ENCODE results near the gene RIOK1.

The RIOK1 gene

DNA sequence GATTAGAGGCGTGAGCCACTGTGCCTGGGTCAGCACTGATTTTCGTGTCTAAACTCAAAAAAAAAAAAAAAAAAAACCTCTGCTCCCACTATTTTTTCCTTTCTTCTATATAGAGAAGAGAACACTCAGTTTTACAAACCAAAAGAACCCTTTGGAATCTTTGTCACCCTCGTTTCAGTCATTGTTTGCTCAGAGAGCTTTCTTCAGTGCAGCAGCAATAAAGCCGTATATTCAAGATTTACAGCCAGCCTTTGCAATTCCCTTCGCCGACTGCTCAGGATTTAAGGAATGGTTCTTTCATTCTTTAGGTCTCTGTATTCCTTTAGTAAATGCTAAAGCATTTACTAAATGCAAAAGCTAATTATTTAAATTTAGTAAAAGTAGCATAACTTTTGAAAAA lies 20.1 kb downstream of the RIOK1 start:
- no peak for DNase-seq (ENCODE audit: low spot score)

- no peak for DNase-seq (ENCODE audit: low spot score)
Observed at GRCh38 chr6:7410851-7411250, 21.2 kb downstream of the RIOK1 start.

GRCh38 chr6:7411328-7411727 lies 21.7 kb downstream of the RIOK1 start:
- no peak for DNase-seq (ENCODE audit: low spot score)

GRCh38 chr6:7413151-7413823 lies 23.7 kb downstream of the RIOK1 start:
- DNase-seq (ENCODE audit: low spot score) = no peak

DNA sequence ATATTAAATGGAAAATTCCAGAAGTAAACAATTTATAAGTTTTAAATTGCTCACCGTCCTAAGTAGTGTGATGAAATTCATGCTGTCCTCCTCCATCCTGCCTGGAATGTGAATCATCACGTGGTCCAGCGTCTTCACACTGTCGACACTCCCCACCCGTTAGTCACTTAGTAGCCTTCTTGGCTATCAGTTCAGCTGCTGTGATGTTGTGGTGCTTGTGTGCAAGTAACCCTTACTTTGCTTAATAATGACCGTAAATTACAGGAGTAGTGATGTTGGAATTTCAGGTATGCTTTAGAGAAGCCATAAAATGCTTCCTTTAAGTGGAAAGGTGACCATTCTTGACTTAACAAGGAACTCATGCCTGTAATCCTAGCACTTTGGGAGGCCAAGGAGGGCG lies 25.2 kb downstream of the RIOK1 start:
- no peak for DNase-seq (ENCODE audit: low spot score)

DNA sequence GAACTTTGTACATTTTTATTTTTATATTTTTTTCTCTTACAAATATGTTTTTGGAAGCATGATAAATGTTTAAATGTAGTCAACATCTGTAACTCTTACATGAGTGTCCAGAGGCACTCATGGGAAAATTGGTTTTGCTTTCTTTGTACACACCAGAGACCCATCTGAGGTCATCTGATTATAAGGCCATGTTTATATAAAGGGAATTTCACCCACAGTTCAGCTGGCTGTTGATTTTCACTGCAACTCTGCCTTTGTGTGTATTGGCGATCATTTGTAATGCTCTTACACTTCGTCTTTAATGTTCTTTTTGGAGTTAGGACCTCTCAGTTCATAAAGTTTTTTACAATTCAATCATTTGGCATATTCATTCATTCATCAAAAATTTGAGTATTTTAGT lies 28.1 kb downstream of the RIOK1 start:
- DNase-seq (ENCODE audit: low spot score) = no peak

GRCh38 chr6:7418238-7418905 lies 28.8 kb downstream of the RIOK1 start:
- DNase-seq (ENCODE audit: low spot score) = no peak

DNA sequence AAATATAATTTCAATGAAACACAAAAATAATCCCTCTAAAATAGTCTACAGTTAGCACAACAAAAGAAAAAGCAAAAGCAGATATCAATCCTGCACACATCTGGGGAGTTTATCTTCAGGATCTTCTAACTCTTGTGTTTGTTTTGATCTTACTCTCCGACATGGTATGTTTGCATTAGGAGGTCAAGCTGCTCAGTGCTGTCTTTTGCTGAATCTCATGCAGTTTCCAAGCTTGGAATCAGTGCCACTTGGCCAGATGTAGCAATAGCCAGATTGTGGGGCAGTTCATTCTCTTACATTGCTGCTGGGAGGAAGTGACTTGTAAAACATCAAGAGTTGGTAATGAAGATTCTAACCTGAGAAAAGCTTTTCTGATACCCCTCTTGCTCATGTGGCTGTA lies 29.5 kb downstream of the RIOK1 start:
- DNase-seq (ENCODE audit: low spot score) = no peak

DNA sequence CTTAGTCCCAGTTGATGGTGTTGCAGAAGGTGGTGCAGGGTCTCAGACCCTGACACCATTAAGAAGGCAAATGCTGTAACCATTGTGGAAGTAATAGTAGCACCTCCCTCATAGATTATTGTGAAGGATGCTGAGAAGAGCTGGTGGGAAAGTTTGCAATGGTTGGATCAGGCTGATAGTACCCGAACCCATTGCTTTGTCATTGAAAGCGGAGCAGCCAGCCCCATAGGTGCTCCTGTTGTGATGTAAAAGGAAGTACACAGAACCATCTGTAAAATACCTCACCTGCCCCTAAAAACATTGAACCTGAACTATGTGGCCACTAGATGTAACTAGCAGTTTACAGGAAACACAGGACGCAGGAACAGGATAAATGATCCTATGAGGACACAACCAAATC lies 31.5 kb downstream of the RIOK1 start:
- DNase-seq (ENCODE audit: low spot score) = no peak

DNA sequence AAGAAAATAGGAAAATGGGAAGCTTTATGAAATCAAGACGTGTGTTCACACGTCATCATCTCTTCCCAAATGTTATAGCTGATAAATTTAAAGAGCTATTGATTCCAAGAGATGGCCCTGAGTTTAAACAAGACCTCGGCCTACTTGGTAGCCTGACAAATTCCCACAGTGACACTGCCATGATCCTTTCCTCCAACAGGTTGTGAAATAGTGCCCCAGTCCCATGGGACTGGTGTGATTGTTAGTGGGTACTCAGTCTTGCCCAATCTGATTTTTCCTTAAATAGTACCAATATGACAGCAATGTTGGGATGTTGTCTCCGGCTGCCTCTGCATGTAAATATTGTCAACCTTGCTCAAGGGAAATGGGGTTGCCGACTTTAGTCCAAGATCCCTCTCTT lies 34.5 kb downstream of the RIOK1 start:
- DNase-seq (ENCODE audit: low spot score) = no peak

DNA sequence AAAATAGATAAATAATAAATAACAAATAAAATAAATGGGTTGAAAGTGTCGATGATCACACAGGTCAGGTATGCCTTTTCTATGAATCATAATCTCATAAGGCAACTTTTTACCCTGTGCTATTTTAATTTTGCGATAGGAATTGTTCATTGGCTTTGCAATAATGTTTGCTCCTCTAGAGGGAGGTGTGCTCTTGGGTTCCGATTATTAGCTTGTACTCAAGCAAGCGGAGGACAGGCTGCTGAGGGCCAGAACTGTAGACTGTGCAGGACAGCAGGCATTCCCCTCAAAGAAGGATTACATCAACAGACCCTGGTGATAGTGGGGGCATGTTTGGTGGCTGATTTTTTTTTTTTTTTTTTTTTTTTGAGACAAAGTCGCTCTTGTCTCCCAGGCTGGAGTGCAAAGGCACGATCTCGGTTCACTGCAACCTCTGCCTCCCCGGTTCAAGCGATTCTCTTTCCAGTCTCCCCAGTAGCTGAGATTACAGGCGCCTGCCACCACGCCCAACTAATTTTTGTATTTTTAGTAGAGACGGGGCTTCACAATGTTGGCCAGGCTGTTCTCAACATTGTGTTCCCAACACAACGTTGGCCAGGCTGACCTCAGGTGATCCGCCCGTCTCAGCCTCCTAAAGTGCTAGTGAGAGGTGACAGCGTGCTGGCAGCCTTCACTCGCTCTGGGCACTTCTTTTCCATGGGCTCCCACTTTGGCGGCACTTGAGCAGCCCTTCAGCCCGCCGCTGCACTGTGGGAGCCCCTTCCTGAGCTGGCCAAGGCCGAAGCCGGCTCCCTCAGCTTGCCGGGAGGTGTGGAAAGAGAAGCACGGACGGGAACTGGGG lies 35.6 kb downstream of the RIOK1 start:
- peak; percentile 68 for DNase-seq (ENCODE audit: low spot score)

GRCh38 chr6:7425808-7426190 lies 36.2 kb downstream of the RIOK1 start:
- DNase-seq (ENCODE audit: low spot score) = no peak

GRCh38 chr6:7426447-7427169 lies 37.0 kb downstream of the RIOK1 start:
- DNase-seq (ENCODE audit: low spot score) = no peak

GRCh38 chr6:7431313-7431673 lies 41.7 kb downstream of the RIOK1 start:
- DNase-seq (ENCODE audit: low spot score) = no peak

DNA sequence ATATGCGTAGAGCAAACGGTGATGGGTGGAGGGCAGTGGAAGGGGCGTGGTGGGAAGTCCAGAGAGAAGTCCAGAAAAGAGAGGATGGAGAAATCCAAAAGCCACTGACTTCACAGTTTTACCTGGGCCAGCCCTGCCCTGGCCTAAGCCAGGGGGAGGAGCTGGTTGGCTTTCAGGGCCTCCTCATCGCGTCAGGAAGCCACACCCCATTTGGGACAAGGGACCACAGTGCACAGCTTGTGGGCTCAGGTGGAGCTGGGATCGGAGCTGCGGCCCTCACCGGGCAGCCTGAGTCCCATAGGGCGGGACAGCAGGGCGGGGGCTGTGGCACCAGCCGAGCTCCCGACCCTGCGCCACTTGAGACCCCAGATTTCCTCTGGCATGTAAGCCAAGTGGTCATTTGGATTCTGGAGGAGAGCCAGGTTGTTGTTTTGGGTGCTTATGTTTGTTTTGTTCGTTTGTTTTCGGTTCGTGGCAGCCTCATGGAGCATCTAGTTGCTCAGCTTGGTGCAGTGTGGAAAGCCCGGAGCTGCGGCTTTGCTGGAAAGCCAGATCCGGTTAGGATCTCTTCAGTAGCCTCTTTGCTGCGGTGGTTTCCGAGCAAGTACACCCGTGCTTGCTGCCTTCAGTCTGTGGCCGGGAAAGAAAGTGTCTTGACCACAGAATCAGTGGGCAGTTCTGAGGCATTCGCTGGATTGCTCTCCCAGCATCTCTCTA lies 42.2 kb downstream of the RIOK1 start:
- no peak for DNase-seq (ENCODE audit: low spot score)

GRCh38 chr6:7432391-7433120 lies 42.9 kb downstream of the RIOK1 start:
- no peak for DNase-seq (ENCODE audit: low spot score)

- no peak for DNase-seq (ENCODE audit: low spot score)
Observed at GRCh38 chr6:7433121-7433617, 43.6 kb downstream of the RIOK1 start.

GRCh38 chr6:7434672-7435071 lies 45.1 kb downstream of the RIOK1 start:
- DNase-seq (ENCODE audit: low spot score) = no peak

DNA sequence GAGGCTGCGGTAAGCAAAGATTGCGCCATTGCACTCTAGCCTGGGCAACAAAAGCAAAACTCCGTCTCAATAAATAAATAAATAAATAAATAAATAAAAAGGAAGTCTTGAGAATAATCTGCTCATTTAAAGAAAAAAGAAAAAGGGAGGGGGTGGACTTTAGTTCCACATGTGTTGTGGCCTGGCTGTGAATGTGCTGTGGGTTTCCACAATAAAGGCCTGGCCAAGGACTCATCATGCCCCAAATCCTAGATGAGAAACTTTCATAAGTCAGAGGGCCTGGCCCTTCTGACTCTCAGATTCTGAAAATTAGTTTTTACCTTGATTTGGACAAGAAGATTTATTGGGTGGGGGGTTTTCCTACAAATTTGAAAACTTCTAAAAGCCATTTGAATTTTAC lies 48.4 kb downstream of the RIOK1 start:
- no peak for DNase-seq (ENCODE audit: low spot score)

DNA sequence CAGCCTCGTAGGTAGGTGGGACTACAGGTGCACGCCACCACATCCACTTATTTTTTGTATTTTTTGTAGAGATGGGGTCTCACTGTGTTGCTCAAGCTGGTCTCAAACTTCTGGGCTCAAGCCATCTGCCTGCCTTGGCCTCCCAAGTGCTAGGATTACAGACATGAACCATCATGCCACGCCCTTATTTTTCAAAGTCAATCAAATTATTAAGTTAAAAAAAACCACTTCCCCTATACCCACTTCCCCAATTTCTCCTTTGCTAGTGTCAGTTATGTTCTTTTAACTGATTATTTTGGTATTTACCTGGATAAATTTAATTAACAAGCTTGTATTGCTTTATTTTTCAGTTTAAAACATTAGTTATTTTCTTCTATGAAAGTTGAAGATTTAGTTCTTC lies 49.6 kb downstream of the RIOK1 start:
- DNase-seq (ENCODE audit: low spot score) = no peak

DNA sequence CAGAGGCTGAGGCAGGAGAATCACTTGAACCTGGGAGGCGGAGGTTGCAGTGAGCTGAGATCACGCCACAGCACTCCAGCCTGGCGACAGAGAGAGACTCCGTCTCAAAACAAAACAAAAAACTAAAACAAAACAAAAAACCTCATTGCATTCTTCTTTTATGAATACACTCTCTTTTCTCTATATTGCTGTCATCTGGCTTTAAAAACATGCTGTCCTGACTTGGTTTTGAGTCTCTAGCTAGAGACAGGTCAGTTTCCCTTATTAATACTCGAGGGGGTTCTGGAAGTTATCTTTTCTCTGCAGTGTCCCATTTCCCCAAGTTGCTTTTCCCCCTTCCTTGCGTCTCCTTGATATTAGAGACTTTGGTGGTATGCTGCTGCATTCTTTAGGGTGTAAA lies 50.9 kb downstream of the RIOK1 start:
- DNase-seq (ENCODE audit: low spot score) = no peak

Data from HuH-7 (cell line).